ENCODE measurements around the gene CNN2.

Gene CNN2

DNA sequence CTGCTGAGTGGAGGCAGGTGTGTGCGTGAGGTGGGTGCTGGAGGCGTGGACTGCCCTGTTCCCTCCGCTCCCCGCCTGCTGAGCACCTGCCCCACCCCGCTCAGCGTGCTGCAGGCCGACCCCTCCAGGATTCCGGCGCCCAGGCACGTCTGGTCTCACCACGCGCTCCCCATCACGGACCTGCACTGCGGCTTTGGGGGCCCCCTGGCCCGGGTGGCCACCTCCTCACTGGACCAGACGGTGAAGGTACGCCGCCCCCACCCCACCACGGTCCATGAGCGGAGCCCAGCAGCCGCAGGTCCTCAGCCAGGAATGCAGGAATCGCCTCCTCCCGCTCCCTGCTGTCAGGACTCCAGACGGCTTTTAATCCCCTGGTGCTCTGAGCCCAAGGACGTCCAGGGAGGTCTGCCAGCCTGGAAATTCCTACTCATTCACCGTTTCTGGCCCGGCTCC is 36.3 kb upstream of the CNN2 start:
- Histone ChIP-seq H3K4me3 (ENCODE audit: insufficient read depth in 1 of 2, low read depth in 1 of 2, low read length in 2 of 2) (no peak overlapping the region), H3K18ac (ENCODE audit: low read depth in 1 of 2, low read length in 2 of 2) (no peak overlapping the region), H2BK5ac (ENCODE audit: low read depth, low read length, poor library complexity, severe bottlenecking) (no peak overlapping the region), H3K36me3 (ENCODE audit: control insufficient read depth in 1 of 2, insufficient read depth in 2 of 2, low read depth in 1 of 2, low read length in 2 of 2) (peaks cover 30 to 88% of the 10 kb centered on the region in 2 experiments), H2AFZ (ENCODE audit: low read depth, low read length) (no peak overlapping the region), H3K23ac (ENCODE audit: low read length in 2 of 2) (no peak overlapping the region), H3K4me1 (ENCODE audit: control insufficient read depth, insufficient read depth, low read depth, low read length) (peaks cover 50% of the 10 kb centered on the region), H2AK5ac (ENCODE audit: low read length, severe bottlenecking) (no peak overlapping the region), H2BK120ac (ENCODE audit: low read depth, low read length) (no peak overlapping the region), H3K79me1 (replicated peaks; ENCODE audit: low read length, poor library complexity, severe bottlenecking) (peaks cover 9% of the 10 kb centered on the region), H4K91ac (ENCODE audit: low read length) (no peak overlapping the region), H3K9ac (ENCODE audit: low read length) (no peak overlapping the region), H3K27me3 (ENCODE audit: control insufficient read depth in 1 of 2, insufficient read depth in 1 of 2, low read length in 2 of 2) (peaks cover 0 to 1% of the 10 kb centered on the region in 2 experiments), H3K9me3 (ENCODE audit: control insufficient read depth, low read length) (no peaks in the 10 kb centered on the region), H4K8ac (ENCODE audit: low read length) (no peak overlapping the region), H2BK12ac (ENCODE audit: low read length in 2 of 2) (no peak overlapping the region), H3K27ac (ENCODE audit: low read length, poor library complexity, severe bottlenecking) (no peak overlapping the region), H3K4me2 (ENCODE audit: low read length, poor library complexity, severe bottlenecking) (no peak overlapping the region), H3K4ac (ENCODE audit: low read depth in 1 of 2, low read length in 2 of 2) (no peak overlapping the region), H3K14ac (ENCODE audit: low read length in 2 of 2) (no peak overlapping the region), H2BK15ac (ENCODE audit: low read depth, poor library complexity, severe bottlenecking) (no peak overlapping the region)
- DNase-seq, result no peak
- 87% methylated on average over 27 of the region's 27 CpGs for WGBS

GRCh38 chr19:990746-991145 is 35.7 kb upstream of the CNN2 start:
- Histone ChIP-seq H4K91ac (ENCODE audit: low read length) (no peak overlapping the region), H3K79me1 (replicated peaks; ENCODE audit: low read length, poor library complexity, severe bottlenecking) (peaks cover 9% of the 10 kb centered on the region), H3K9ac (ENCODE audit: low read length) (no peak overlapping the region), H3K4me3 (ENCODE audit: insufficient read depth in 1 of 2, low read depth in 1 of 2, low read length in 2 of 2) (no peak overlapping the region), H3K18ac (ENCODE audit: low read depth in 1 of 2, low read length in 2 of 2) (no peak overlapping the region), H2BK15ac (ENCODE audit: low read depth, poor library complexity, severe bottlenecking) (no peak overlapping the region), H3K36me3 (ENCODE audit: control insufficient read depth in 1 of 2, insufficient read depth in 2 of 2, low read depth in 1 of 2, low read length in 2 of 2) (peaks cover 30 to 91% of the 10 kb centered on the region in 2 experiments), H3K14ac (ENCODE audit: low read length in 2 of 2) (no peak overlapping the region), H3K4me2 (ENCODE audit: low read length, poor library complexity, severe bottlenecking) (no peak overlapping the region), H3K27ac (ENCODE audit: low read length, poor library complexity, severe bottlenecking) (no peak overlapping the region), H3K4me1 (ENCODE audit: control insufficient read depth, insufficient read depth, low read depth, low read length) (peaks cover 56% of the 10 kb centered on the region), H2AFZ (ENCODE audit: low read depth, low read length) (no peak overlapping the region), H3K9me3 (ENCODE audit: control insufficient read depth, low read length) (no peaks in the 10 kb centered on the region), H2BK5ac (ENCODE audit: low read depth, low read length, poor library complexity, severe bottlenecking) (no peak overlapping the region), H3K27me3 (ENCODE audit: control insufficient read depth in 1 of 2, insufficient read depth in 1 of 2, low read length in 2 of 2) (peaks cover 2 to 5% of the 10 kb centered on the region in 2 experiments), H4K8ac (ENCODE audit: low read length) (no peak overlapping the region), H2BK120ac (ENCODE audit: low read depth, low read length) (no peak overlapping the region), H2BK12ac (ENCODE audit: low read length in 2 of 2) (no peak overlapping the region), H3K4ac (ENCODE audit: low read depth in 1 of 2, low read length in 2 of 2) (no peak overlapping the region), H3K23ac (ENCODE audit: low read length in 2 of 2) (no peak overlapping the region), H2AK5ac (ENCODE audit: low read length, severe bottlenecking) (no peak overlapping the region)
- DNase-seq, result no peak
- 95% methylated on average over 23 of the region's 23 CpGs for WGBS

GRCh38 chr19:991174-991931 is 35.1 kb upstream of the CNN2 start:
- Histone ChIP-seq H3K23ac (ENCODE audit: low read length in 2 of 2) (no peak overlapping the region), H2BK120ac (ENCODE audit: low read depth, low read length) (no peak overlapping the region), H4K8ac (ENCODE audit: low read length) (no peak overlapping the region), H3K79me1 (replicated peaks; ENCODE audit: low read length, poor library complexity, severe bottlenecking) (peaks cover 9% of the 10 kb centered on the region), H3K18ac (ENCODE audit: low read depth in 1 of 2, low read length in 2 of 2) (no peak overlapping the region), H2AK5ac (ENCODE audit: low read length, severe bottlenecking) (no peak overlapping the region), H3K9ac (ENCODE audit: low read length) (no peak overlapping the region), H4K91ac (ENCODE audit: low read length) (no peak overlapping the region), H3K14ac (ENCODE audit: low read length in 2 of 2) (no peak overlapping the region), H2BK12ac (ENCODE audit: low read length in 2 of 2) (no peak overlapping the region), H3K4me1 (ENCODE audit: control insufficient read depth, insufficient read depth, low read depth, low read length) (peaks cover 62% of the 10 kb centered on the region), H3K9me3 (ENCODE audit: control insufficient read depth, low read length) (no peaks in the 10 kb centered on the region), H2BK5ac (ENCODE audit: low read depth, low read length, poor library complexity, severe bottlenecking) (no peak overlapping the region), H3K4me2 (ENCODE audit: low read length, poor library complexity, severe bottlenecking) (no peak overlapping the region), H3K27ac (ENCODE audit: low read length, poor library complexity, severe bottlenecking) (no peak overlapping the region), H3K36me3 (ENCODE audit: control insufficient read depth in 1 of 2, insufficient read depth in 2 of 2, low read depth in 1 of 2, low read length in 2 of 2) (peaks cover 26 to 87% of the 10 kb centered on the region in 2 experiments), H3K4me3 (ENCODE audit: insufficient read depth in 1 of 2, low read depth in 1 of 2, low read length in 2 of 2) (no peak overlapping the region), H3K27me3 (ENCODE audit: control insufficient read depth in 1 of 2, insufficient read depth in 1 of 2, low read length in 2 of 2) (peaks cover 8 to 12% of the 10 kb centered on the region in 2 experiments), H2BK15ac (ENCODE audit: low read depth, poor library complexity, severe bottlenecking) (no peak overlapping the region), H2AFZ (ENCODE audit: low read depth, low read length) (no peak overlapping the region), H3K4ac (ENCODE audit: low read depth in 1 of 2, low read length in 2 of 2) (no peak overlapping the region)
- peak; percentile 56 for DNase-seq
- whole genome bisulfite sequencing, result 93% methylated on average over 26 of the region's 47 CpGs

DNA sequence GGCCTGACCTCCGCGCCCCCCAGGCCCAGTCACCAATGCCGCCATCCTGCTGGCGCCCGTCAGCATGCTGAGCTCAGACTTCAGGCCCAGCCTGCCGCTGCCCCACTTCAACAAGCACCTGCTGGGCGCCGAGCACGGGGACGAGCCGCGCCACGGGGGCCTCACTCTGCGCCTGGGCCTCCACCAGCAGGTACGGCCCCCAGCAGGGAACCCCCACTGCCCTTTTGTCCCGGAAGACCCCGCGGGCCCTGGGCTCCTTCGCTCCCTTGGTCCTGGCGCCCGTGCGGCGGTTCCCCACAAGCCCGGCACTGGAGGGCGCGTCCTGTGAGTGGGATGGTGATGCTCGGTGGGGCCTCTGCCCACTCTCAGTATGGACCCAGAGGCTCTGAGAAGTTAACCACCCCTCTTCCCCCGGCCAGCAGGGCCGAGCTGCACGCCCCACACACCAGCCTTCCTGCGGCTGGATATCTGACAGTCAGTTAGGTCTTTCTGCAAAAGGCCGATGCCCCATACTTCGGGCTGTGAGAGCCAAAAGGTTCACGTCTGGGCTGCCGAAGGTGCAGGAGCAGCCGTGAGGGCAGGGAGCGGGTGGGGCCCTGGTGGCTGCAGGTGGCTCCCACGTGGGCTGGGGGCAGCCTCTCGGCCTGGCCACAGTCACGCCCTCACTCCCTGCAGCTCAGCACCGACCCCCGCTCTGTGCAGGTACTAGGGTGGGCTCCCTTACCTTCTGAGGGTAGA is 34.3 kb upstream of the CNN2 start:
- H4K8ac ChIP-seq (ENCODE audit: low read length), result no peak overlapping the region
- H3K9me3 ChIP-seq (ENCODE audit: control insufficient read depth, low read length), result no peaks in the 10 kb centered on the region
- H2AFZ ChIP-seq (ENCODE audit: low read depth, low read length), result no peak overlapping the region
- no peak overlapping the region for H3K9ac ChIP-seq (ENCODE audit: low read length)
- H4K91ac ChIP-seq (ENCODE audit: low read length), result no peak overlapping the region
- H3K14ac ChIP-seq (ENCODE audit: low read length in 2 of 2), result no peak overlapping the region
- H2BK12ac ChIP-seq (ENCODE audit: low read length in 2 of 2), result no peak overlapping the region
- H3K27ac ChIP-seq (ENCODE audit: low read length, poor library complexity, severe bottlenecking), result no peak overlapping the region
- no peak overlapping the region for H3K18ac ChIP-seq (ENCODE audit: low read depth in 1 of 2, low read length in 2 of 2)
- H2AK5ac ChIP-seq (ENCODE audit: low read length, severe bottlenecking), result no peak overlapping the region
- H3K36me3 ChIP-seq (ENCODE audit: control insufficient read depth in 1 of 2, insufficient read depth in 2 of 2, low read depth in 1 of 2, low read length in 2 of 2), result peaks cover 21 to 79% of the 10 kb centered on the region in 2 experiments
- no peak overlapping the region for H3K4me2 ChIP-seq (ENCODE audit: low read length, poor library complexity, severe bottlenecking)
- H3K79me1 ChIP-seq (replicated peaks; ENCODE audit: low read length, poor library complexity, severe bottlenecking), result peaks cover 5% of the 10 kb centered on the region
- no peak overlapping the region for H2BK120ac ChIP-seq (ENCODE audit: low read depth, low read length)
- peaks cover 13 to 18% of the 10 kb centered on the region in 2 experiments for H3K27me3 ChIP-seq (ENCODE audit: control insufficient read depth in 1 of 2, insufficient read depth in 1 of 2, low read length in 2 of 2)
- H3K4me3 ChIP-seq (ENCODE audit: insufficient read depth in 1 of 2, low read depth in 1 of 2, low read length in 2 of 2), result no peak overlapping the region
- no peak overlapping the region for H3K23ac ChIP-seq (ENCODE audit: low read length in 2 of 2)
- 96% methylated on average over 37 of the region's 42 CpGs for WGBS
- no peak overlapping the region for H3K4ac ChIP-seq (ENCODE audit: low read depth in 1 of 2, low read length in 2 of 2)
- H3K4me1 ChIP-seq (ENCODE audit: control insufficient read depth, insufficient read depth, low read depth, low read length), result peaks cover 65% of the 10 kb centered on the region
- no peak for DNase-seq
- H2BK5ac ChIP-seq (ENCODE audit: low read depth, low read length, poor library complexity, severe bottlenecking), result no peak overlapping the region
- no peak overlapping the region for H2BK15ac ChIP-seq (ENCODE audit: low read depth, poor library complexity, severe bottlenecking)

All from mesenchymal stem cell (in vitro differentiated cells and primary cell).